A549 (cell line): ENCODE measurements around the gene FAM3B.

Experiments used
- MYC ChIP-seq: IDR thresholded peaks from 2 replicates; pipeline ENCODE4 v1.6.1; 2012; ENCODE audit warnings: mild to moderate bottlenecking, inconsistent platforms, low read length, improper control_type of control experiment, borderline replicate concordance
- POLR2A ChIP-seq: IDR thresholded peaks from 2 replicates; pipeline ENCODE4 v1.6.1; 2012; ENCODE audit warnings: mild to moderate bottlenecking, low read length
- TF ChIP-seq, protein P1 (sequence below): fragments of 450-650 bp; IDR thresholded peaks from 2 replicates; pipeline ENCODE4 v1.6.1; 2014; ENCODE audit warnings: antibody characterized with exemption
- TF ChIP-seq, protein P2 (sequence below): fragments of >200 bp; sonication (Bioruptor Twin); formaldehyde crosslinking; IDR thresholded peaks from 3 replicates; pipeline ENCODE4 v1.5.1; 2016

DNA sequence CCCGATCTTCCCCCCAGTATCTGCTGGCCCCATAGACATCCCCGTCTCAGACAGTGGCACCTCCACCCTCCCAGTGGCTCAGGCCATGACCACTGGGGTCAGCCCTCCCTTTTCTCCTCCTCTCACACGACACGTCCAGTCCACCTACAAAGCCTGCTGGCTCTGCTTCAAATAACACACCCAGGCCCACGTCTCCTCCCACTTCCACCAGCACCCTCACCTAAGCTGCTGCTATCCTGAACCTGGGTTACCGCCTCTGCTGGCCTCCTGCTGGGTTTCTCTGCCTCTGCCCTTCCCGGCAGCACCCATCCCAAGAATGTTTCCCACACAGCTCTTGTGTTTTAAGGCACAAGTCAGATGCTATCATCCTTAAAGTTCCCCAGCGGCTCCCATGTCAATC lies 71.2 kb downstream of the FAM3B start:
- TF ChIP-seq, protein P1, sequence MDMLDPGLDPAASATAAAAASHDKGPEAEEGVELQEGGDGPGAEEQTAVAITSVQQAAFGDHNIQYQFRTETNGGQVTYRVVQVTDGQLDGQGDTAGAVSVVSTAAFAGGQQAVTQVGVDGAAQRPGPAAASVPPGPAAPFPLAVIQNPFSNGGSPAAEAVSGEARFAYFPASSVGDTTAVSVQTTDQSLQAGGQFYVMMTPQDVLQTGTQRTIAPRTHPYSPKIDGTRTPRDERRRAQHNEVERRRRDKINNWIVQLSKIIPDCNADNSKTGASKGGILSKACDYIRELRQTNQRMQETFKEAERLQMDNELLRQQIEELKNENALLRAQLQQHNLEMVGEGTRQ = no peak
- TF ChIP-seq, protein P2, sequence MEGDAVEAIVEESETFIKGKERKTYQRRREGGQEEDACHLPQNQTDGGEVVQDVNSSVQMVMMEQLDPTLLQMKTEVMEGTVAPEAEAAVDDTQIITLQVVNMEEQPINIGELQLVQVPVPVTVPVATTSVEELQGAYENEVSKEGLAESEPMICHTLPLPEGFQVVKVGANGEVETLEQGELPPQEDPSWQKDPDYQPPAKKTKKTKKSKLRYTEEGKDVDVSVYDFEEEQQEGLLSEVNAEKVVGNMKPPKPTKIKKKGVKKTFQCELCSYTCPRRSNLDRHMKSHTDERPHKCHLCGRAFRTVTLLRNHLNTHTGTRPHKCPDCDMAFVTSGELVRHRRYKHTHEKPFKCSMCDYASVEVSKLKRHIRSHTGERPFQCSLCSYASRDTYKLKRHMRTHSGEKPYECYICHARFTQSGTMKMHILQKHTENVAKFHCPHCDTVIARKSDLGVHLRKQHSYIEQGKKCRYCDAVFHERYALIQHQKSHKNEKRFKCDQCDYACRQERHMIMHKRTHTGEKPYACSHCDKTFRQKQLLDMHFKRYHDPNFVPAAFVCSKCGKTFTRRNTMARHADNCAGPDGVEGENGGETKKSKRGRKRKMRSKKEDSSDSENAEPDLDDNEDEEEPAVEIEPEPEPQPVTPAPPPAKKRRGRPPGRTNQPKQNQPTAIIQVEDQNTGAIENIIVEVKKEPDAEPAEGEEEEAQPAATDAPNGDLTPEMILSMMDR = no peak
- no peak for TF ChIP-seq MYC
- TF ChIP-seq POLR2A = no peak
